GM19099 (cell line): ENCODE results near the gene DCHS1.
A peak's percentile ranks its signal among the peaks of the same experiment; 100 is the strongest.

Experiments used
- POLR2A ChIP-seq: IDR thresholded peaks from 3 replicates; pipeline ENCODE4 v1.6.1; 2011; ENCODE audit warnings: low read depth; ENCODE audit not compliant: insufficient read length; ENCODE audit errors: extremely low read depth

The DCHS1 gene, protein sequence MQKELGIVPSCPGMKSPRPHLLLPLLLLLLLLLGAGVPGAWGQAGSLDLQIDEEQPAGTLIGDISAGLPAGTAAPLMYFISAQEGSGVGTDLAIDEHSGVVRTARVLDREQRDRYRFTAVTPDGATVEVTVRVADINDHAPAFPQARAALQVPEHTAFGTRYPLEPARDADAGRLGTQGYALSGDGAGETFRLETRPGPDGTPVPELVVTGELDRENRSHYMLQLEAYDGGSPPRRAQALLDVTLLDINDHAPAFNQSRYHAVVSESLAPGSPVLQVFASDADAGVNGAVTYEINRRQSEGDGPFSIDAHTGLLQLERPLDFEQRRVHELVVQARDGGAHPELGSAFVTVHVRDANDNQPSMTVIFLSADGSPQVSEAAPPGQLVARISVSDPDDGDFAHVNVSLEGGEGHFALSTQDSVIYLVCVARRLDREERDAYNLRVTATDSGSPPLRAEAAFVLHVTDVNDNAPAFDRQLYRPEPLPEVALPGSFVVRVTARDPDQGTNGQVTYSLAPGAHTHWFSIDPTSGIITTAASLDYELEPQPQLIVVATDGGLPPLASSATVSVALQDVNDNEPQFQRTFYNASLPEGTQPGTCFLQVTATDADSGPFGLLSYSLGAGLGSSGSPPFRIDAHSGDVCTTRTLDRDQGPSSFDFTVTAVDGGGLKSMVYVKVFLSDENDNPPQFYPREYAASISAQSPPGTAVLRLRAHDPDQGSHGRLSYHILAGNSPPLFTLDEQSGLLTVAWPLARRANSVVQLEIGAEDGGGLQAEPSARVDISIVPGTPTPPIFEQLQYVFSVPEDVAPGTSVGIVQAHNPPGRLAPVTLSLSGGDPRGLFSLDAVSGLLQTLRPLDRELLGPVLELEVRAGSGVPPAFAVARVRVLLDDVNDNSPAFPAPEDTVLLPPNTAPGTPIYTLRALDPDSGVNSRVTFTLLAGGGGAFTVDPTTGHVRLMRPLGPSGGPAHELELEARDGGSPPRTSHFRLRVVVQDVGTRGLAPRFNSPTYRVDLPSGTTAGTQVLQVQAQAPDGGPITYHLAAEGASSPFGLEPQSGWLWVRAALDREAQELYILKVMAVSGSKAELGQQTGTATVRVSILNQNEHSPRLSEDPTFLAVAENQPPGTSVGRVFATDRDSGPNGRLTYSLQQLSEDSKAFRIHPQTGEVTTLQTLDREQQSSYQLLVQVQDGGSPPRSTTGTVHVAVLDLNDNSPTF (N-terminal part only)

DNA sequence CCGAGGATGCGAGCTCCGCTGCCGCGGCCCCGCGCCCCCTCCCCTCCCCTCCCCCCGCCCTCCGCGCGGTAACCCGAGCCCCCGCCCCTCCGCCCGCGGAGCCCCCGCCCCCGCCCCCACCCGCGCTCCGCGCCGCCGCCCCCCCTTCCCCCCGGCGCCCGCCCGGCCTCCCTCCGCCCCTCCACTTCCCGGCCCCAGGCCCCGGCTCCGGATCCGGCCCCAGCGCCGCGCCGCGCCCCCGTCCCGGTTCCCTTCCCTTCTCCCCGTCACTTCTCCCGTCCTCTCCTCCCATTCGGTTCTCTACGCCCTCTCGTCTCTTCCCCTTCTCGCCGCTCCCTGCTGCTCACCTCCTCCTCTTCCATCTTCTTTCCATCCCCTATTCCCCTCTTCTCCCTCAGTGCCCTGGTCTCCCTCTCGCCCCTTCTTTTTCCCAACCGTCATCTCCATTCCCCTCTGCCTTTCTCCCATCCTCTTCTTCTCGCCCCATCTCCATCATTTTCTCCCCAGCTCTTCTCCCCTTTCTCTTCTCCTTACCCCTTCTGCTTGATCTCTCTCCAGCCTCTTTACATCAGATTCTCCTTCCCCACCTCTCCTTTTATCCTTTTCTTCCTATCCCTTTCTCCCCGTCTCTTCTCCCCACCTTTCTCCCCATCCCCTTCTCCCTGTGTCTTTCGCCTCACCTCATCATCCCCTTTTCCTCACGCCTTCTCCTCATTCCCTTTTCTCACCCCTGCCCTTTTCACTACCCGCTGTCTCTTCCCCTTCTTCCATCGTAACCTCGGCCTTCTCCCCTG lies at the start of gene DCHS1:
Gene DCHS1, minus strand, starts transcription at position 20 of the 794 bp plus-strand sequence. CDS start 14,196 bp downstream, outside the sequence.
- no peak for TF ChIP-seq POLR2A

DNA sequence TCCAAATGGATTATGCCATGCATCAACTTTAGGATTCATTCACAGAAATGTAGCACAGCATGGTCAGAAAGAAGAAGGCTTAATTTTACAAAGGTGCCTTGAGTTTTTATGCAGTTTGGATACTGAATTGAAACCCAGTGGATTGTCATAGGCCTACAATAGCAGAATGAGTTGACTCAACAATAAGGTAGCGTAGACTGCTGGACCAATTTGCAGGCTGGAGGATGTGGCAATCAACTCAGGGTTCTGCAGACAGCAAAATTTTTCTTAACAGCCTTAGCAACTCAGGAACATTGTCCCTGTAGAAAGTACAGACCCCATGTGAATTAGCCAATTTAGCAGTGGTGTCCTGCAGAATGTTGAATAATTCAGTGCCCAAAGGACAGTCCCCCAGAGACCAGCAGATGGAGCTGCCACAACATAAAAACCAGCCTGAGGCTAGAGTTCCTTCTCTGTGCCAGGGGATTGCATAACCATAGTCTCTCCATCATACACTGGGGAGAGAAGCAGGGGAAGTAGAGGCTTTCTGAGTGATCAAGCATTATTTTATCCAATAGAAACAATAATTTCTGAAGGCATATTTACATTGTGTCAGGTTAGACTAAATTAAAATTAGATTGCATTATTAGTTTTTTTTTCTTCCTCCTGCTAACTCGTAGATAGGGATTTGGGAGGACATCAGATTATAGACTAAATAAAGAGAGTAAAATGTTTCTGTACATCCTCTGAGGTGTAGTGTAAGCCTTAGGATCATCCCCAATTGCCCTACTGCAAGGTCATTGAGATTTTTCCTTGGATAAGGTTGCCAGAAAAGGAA lies 47.8 kb upstream of the DCHS1 start:
- TF ChIP-seq POLR2A = no peak

DNA sequence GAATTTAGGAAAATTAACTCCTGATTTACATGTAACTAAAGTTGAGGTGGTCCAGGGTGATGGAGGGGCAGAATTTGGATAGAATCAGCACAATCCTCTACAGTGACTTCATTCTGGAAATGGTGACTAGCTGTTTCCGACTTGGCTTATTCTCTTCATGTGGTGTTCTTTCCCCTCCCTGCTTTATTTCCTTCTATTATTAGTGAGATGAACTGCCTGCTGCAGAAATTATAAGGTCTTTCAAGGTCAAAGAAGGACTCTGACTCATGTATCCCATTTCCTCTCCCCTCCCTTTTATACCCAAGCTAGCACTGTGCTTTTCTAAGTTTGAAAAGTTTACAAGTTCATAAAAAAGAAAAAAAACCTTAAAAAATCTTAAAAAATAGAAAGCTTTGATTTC lies 39.8 kb upstream of the DCHS1 start:
- TF ChIP-seq POLR2A = no peak

DNA sequence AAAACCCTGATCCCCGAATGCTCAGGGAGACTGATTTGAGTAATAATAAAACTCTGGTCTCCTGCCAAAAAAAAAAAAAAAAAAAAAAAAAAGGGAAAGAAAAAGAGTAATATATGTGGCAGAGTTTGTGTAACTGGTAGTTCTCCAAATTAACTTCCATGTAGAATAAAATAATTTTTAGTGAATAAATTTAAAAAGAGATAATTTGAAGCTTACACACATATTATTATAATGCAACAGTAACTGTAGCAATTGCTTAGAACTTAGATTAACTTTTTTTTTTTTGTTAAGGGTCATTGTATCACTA lies 38.6 kb upstream of the DCHS1 start:
- no peak for TF ChIP-seq POLR2A

DNA sequence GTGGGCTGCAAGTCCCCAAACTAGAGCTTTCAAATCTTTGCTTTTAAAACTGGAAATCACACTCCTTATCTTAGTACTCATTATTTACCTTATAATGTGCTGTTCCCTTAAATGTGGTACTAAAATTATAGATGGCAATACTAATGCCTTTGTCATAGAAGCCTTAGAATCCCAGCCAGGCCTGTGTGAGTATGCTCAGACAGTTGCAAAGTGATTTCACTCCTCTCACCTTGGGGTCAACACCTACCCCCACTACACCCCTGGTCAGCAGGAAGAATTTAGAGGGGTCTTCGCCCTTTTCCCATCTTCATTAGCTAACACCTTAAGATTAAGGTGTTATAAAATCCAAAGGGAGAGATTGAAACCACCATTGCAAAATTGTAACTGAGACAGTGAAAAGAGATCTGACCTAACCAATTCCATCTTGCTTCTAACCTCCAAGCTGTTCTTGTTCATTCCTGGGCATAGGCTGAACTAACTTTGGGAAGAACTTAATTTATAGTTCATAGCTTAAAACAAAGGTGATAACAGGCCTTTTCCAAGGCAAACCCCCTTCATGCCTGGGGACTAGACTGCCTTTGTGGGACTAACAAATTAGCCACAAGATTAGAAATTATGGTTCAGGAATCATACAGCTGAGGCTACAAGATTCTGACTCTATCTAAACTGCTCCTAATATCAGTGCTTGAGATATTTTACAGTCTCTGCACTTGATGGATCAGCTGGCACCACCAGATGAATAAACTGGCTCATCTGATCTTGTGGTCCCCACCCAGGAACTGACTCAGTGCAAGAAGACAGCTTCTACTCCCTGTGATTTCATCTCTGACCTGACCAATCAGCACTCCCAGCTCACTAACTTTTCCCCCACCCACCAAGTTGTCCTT lies 38.0 kb upstream of the DCHS1 start:
- TF ChIP-seq POLR2A = no peak

DNA sequence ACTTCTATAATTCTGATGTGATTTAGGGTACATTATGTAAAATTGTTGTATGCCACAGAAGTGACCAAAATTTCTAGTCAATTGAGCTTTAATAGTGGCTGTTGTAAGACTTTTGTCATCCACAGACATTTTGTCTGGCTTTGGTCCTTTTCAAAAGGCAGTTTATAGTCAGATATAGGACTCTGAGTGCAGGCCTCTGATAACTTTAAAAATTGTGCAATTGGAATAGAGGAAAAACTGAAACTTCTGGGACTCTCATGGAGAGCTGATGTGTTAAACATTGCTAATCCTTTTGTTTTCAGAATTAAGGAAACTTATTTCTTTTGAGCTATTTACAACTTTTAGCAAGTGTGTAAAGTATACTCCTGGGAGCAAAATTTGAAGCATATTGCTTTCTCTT lies 36.5 kb upstream of the DCHS1 start:
- no peak for TF ChIP-seq POLR2A

DNA sequence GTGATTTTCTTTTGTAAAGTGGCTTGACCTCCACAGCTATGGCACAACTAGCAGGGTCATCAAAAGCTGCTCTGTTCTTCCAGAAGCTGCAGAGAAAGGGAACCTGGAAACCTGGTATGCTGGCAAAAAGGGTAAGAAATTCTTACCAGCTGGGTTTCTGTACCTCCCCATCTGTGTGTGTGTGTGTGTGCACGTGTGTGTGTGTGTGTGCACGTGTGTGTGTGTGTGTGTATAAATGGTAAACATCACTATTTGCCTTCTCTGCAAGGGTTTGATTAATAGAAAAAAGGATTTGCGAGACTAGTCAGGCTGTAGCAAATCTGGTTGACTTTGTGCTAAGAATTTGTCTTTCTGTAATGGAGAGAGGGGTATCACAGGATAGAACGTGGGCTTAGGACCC lies 32.3 kb upstream of the DCHS1 start:
- no peak for TF ChIP-seq POLR2A

DNA sequence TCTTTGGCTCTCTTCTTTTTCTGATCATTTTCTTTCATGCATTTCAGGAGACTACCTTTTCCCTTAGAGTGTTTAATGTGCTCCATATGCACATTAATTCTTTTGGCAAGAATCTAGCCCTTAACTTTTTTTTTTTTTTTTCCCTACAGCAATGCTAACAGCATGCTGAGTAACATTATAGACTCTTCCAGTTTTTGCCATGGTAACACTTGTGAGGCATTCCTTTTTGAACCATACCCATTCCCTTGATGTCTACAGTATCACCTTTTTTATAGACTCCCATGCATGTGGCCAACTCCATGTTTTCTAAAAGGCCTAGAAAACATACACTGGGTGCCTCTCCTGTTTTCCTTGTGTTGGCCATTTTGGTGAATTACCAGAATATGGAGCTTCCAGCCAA lies 30.4 kb upstream of the DCHS1 start:
- no peak for TF ChIP-seq POLR2A

DNA sequence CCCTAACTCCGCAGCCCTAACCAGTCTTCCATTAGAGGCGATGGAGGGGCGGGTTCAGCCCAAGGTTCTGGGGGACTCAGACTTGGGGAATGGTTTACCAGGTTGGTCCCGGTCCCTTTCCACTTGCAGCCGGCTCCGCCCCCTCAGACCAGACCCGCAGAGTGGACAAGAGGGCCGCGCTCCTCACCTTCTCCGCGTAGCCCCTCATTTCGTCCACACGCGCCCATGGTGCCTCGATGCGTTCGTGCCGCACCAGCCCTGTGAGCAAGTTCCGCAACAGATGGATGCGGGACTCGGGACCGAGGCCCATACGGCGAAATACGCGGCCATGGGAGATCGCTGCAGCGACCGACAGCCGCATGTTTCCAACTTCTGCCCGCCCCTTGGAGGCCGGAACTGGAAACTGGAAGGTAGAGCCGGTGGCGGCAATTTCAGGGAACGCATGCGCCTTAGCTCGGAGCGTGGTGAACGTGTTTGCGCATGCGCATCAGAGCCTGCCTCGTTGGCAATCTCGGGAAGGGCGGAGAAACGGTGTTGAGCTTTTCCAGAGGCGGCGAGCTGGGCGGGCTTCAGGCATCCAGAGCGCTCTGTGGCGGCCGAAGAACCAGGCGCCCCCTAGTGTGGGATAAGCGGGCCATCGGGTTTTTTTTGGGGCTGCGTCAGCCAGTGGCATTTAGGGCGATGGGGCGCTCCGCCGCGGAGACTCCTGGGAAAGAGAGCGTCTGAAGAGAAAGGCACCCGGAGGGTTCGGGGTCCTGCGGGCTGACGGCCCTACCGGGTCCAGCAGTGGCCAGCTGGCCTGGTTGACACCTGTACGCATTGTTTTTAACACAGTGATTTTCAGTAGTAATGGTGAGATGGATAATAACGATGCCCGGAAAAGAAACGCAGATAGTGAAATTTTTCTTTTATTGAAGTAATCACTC lies 27.6 kb upstream of the DCHS1 start, which contains the start of gene MRPL17:
Gene MRPL17, minus strand, starts transcription at position 405 of the 926 bp plus-strand sequence. Its CDS starts 44 bp downstream, at position 361.
- TF ChIP-seq POLR2A = peak; percentile 97

DNA sequence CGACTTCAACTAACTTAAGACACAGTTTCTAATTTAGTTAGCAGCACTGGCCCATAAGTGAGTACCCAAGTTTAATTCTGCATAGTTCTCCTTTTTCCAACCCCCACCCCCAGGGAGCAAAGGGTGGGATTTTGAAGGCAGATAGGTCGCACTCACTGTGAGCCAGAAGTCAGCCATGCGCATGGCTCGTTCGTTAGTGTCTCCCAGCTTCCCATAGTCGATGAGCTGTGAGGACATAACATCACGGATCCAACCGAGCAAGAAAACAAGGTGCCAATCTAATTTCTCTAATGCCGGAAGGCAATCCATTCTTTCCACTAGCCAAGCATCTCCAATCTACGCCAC lies 27.0 kb upstream of the DCHS1 start:
- no peak for TF ChIP-seq POLR2A

DNA sequence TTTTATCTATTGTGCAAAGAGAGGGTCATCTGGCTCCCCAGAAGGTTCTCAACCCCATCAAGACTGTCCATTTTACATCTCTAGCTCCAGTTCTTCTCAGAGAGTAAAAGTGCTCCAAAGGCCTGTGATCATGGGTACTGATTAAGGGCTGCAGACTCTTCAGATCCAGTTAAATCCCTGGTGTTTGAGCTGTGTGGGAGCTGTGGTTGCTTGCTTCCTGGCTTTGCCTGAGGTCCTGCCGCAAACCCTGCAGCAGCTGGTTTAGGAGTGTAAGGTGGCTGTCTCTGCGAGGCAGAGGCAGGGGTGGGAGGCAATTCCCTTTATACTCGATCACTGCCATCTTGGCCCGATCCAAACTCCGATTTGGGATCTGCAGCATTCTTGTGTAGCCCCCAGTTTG lies 26.3 kb upstream of the DCHS1 start:
- TF ChIP-seq POLR2A = no peak

DNA sequence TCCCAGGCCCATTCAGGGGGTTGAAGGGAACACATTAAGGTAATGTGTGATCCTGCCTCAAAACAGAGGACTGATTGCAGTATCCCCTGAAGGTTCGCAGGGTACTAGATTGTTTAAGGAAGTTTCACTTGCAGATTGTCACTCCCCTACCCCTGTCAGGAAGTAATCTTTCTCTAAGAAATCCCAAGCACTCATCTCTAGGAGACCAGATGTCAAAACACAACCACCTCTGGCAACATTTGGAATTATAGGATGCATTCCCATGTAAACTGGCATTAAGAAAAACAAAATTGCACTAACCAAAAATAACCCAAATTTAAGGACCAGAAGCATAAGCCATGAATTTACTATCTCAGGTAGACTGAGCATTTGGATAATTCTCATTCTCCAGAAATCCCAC lies 25.9 kb upstream of the DCHS1 start:
- TF ChIP-seq POLR2A = no peak
